Suppressor macrophage treated with lipopolysaccharide for 1 hour (primary cell): Measurements from ENCODE around the gene CTIF.

ENCODE experiments used
- DNase-seq, 3 donors: peaks; one replicate each; pipeline ENCODE4 v3.0.0-alpha.2; 2020 to 2022

Gene CTIF

GRCh38 chr18:48669991-48670750 lies 131.3 kb downstream of the CTIF start:
- DNase-seq, result no peak

- DNase-seq, result no peak
Measured at GRCh38 chr18:48670751-48671560, 132.1 kb downstream of the CTIF start.

- DNase-seq, result no peak
Measured at GRCh38 chr18:48671561-48671945, 132.7 kb downstream of the CTIF start.

GRCh38 chr18:48672671-48673340 lies 134.0 kb downstream of the CTIF start:
- no peak for DNase-seq

- no peak for DNase-seq
Measured at GRCh38 chr18:48673456-48673852, 134.6 kb downstream of the CTIF start.

GRCh38 chr18:48673853-48674721 lies 135.3 kb downstream of the CTIF start:
- peak; percentile 43 to 51 (median 43) for DNase-seq

GRCh38 chr18:48674758-48675351 lies 136.0 kb downstream of the CTIF start:
- DNase-seq, result no peak

GRCh38 chr18:48675352-48675761 lies 136.5 kb downstream of the CTIF start:
- DNase-seq, result peak; percentile 90 to 94 (median 93)

- DNase-seq, result no peak
Measured at GRCh38 chr18:48675912-48676311, 137.1 kb downstream of the CTIF start.

- DNase-seq, result peak; percentile 77 to 88 (median 86)
Measured at GRCh38 chr18:48676346-48676745, 137.5 kb downstream of the CTIF start.

- DNase-seq, result peak; percentile 73 to 88 (median 74)
Measured at GRCh38 chr18:48676756-48677368, 138.0 kb downstream of the CTIF start.

- DNase-seq, result no peak
Measured at GRCh38 chr18:48678237-48679115, 139.6 kb downstream of the CTIF start.

- DNase-seq, result no peak
Measured at GRCh38 chr18:48679236-48679635, 140.4 kb downstream of the CTIF start.

GRCh38 chr18:48680339-48681250 lies 141.8 kb downstream of the CTIF start:
- DNase-seq, result no peak

GRCh38 chr18:48682768-48683167 lies 143.9 kb downstream of the CTIF start:
- DNase-seq, result no peak

GRCh38 chr18:48683197-48683596 lies 144.4 kb downstream of the CTIF start:
- no peak for DNase-seq

GRCh38 chr18:48683661-48684060 lies 144.8 kb downstream of the CTIF start:
- DNase-seq, result no peak

GRCh38 chr18:48687346-48688042 lies 148.7 kb downstream of the CTIF start:
- no peak for DNase-seq

GRCh38 chr18:48688961-48689360 lies 150.1 kb downstream of the CTIF start:
- no peak for DNase-seq
